CMK (cell line): Measurements from ENCODE around the gene CCNYL1.
"Not testable (repeated sequence)": the region's sequence is repeated elsewhere in the genome, so short reads cannot be mapped to it uniquely, and the experiment has no call there.

ENCODE experiments used
- DNase-seq: peaks from one replicate; pipeline ENCODE4 v3.0.0-alpha.2; 2010; ENCODE audit warnings: low read depth

CCNYL1 gene

GRCh38 chr2:207697411-207697810, 14.0 kb upstream of the CCNYL1 start:
- DNase-seq = no peak

GRCh38 chr2:207698301-207698700, 13.1 kb upstream of the CCNYL1 start:
- no peak for DNase-seq

DNA sequence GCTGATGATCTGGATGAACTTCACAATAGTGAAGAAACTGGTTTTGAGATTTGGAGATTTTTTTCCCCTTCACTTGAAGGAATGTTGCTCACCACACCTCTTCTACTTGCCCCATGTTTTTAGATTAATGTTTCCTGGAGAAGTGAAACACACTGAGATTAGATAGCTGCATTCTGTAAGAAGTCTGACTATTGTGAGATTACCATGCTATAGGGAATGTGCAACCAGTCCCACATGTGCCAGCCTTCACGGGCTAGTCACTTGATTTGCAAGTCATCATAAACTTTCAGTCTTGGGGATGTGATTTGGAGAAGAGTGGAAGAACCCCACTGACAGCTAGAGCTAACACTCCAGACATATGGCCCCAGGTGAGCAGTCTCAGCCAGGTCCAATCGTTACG, 7.4 kb upstream of the CCNYL1 start:
- DNase-seq = no peak

DNA sequence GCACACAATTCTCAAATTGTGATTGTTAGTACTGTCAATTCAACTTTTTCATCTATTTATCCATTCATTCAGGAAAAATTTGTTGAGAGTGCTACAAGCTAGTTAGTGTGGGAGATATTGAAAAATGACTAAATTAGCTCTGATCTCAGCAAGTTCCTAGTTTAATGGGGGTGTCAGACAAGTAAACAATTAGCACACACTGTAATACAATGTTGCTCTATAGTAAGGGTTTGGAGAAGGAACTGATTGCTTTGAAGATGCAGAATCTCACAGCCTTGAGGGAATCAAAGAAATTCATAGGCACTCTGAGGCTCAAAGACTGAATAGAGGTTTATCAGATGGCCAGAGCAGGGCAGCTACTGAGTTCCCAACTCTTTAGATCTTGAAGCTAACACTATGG, 6.8 kb upstream of the CCNYL1 start:
- no peak for DNase-seq

DNA sequence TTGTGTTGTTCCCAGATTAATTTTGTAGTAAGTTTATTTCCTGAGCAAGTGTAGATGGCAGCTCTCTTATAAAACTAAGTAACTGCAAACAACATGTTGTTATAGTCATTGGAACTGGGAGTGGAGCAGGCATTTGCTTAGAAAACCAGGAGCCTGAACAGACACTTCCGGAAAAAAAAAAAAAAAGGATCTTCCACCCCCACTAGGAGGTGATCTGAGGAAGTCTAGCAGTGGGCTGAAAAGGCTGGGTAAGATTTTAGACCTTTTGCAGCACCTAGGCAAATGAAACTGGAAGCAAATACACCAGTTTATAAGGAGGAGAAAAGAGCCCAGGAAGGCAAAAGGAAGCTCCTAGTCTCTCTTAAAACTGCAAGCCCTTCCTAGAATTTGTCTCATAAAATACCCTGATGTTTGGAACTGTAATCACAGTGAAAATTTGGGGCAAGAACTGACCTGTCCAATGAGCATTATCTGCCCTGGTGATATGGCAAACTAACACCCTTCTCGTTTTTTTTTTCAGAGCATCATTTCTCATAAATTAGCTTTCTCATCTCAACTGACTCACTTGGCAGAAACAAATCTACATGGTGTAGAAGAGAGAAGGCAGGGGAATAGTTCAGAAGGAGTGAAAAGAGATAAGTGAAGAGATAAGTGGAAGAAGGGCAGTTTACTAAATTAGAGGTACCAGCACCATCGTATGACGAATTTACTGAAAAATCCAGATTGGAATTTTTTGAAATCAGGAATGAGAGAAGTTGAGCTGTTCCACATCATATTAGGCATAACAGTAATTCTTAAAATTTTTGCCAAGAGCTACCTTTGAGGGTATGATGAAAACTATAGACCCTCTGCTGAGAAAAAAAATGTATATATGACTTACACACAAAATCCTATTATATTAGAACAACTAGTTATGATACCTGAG, 4.2 kb upstream of the CCNYL1 start:
- no peak for DNase-seq

DNA sequence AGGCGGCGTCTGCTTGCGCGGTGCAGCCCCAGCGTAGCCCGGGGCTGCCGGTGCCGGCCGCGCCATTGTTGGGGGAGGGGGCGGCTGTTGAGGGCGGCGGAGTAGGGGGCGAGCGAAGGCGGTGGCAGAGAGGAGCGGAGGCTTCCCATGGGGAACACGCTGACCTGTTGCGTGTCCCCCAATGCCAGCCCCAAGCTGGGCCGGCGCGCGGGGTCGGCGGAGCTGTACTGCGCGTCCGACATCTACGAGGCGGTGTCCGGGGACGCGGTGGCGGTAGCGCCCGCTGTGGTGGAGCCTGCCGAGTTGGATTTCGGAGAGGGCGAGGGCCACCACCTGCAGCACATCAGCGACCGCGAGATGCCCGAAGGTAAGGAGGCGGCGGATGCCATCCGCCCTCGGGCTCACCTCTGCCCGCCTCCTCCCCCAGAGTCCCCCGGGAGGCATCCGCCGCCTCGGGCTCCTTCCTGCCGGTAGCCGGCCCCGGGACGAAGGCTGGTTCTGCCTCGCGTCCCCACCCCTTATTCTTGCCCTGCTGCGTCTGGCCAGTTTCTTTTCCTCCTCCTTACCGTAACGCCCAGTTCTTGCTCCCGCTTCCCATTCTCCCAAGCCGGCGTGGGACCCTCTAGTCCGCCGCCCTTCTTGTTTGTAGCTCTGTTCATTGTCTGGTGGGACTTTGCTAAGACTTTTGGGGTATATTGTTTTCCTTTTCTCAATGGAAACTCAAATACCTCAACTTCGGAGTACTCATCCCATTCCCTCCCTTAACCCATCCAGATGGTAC, 500 bp downstream of the CCNYL1 start:
- DNase-seq = peak; percentile 15

DNA sequence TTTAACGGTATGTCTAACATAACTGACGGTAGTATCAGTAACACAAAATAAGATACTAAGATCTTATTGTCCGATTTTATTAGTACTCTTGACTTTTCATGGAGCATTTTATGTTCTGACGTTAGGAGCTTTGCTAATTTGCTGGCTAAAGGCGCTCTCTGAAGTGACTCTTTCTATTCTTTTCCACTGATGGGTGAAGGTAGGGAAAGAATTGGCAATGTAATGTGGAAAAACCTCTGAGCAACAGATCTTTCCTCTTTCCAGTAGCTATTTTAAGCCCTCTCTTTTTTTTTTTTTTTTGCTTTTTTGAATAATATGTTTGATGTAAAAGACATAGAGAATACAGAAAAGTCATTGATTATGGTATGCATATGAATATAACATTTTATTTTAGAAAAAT, 4.6 kb downstream of the CCNYL1 start:
- no peak for DNase-seq

GRCh38 chr2:207718521-207718920, 7.1 kb downstream of the CCNYL1 start:
- no peak for DNase-seq

DNA sequence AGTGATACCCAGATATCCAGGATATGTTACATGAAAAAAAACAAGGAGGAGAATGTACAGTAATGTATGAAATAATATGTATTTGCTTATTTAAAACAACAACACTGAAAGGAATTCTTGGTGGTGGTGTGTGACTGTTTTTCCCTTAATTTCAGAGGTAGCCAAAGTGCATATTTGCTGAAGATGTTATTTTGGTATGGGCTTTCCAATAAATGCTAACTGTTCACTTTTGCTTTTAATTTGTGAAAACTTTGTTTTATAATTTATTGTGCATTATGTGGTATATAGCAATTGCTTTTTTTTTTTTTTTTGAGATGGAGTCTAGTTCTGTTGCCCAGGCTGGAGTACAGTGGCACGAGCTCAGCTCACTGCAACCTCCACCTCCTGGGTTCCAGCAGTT, 7.6 kb downstream of the CCNYL1 start:
- DNase-seq = no peak

DNA sequence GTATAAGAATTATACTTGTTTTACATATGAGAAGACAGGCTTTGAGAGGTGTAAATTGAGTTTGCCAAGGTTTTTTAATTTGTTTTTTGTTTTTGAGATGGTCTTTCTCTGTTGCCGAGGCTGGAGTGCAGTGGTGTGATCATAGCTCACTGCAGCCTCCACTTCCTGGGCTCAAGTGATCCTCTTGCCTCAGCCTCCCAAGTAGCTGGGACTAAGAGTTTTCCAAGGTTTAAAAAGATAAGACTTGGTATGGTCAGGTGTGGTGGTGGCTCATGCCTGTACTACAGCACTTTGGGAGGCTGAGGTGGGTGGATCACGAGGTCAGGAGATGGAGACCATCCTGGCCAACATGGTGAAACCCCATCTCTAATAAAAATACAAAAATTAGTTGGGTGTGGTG, 8.2 kb downstream of the CCNYL1 start:
- not testable (repeated sequence) for DNase-seq

GRCh38 chr2:207720517-207721187, 9.2 kb downstream of the CCNYL1 start:
- no peak for DNase-seq

GRCh38 chr2:207722773-207723424, 11.5 kb downstream of the CCNYL1 start:
- no peak for DNase-seq

- not testable (repeated sequence) for DNase-seq
Measured at GRCh38 chr2:207723425-207723787, 12.0 kb downstream of the CCNYL1 start.

DNA sequence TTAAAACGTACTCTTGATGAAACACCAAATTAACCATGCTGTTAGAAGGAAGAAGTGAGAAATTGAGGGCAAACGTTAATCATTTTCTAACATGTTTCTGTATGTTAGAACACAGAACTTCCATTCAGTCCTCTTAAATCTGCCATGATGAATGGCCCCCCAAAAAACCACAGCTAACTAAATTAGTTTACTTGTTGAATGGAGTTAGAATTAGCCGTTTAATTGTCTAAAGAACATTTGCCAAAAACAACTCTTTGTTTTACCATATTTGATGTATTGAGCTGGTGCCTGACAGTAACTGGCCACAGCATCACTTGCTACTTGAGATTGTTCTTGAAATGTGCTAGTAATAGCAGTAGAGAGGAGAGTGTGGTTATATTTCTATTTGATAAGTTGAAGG, 12.7 kb downstream of the CCNYL1 start:
- no peak for DNase-seq

- no peak for DNase-seq
Measured at GRCh38 chr2:207725873-207726578, 14.6 kb downstream of the CCNYL1 start.

- no peak for DNase-seq
Measured at GRCh38 chr2:207727261-207727660, 15.8 kb downstream of the CCNYL1 start.

DNA sequence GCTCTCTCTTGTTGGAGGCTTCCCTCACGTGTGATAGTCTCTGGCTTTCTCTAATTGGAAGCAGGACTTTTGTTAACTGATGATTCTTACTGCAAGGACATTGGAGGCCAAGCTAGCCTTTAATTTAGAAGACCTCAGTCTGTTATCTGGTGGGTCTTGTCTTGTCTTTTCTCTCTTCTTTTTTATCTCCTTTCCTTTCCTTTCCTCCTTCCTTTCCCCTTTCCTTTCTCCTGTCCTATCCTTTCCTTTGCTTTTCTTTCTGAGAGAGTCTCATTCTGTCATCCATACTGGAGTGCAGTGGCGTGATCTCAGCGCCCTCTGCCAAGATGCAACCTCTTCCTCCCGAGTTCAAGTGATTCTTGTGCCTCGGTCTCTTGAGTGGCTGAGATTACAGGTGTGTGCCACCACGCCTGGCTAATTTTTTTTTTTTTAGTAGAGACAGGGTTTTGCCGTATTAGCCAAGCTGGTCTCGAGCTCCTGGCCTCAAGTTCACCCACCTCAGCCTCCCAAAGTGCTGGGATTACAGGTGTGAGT, 18.1 kb downstream of the CCNYL1 start:
- no peak for DNase-seq

GRCh38 chr2:207731138-207731537, 19.7 kb downstream of the CCNYL1 start:
- no peak for DNase-seq

- no peak for DNase-seq
Measured at GRCh38 chr2:207733597-207734240, 22.3 kb downstream of the CCNYL1 start.

DNA sequence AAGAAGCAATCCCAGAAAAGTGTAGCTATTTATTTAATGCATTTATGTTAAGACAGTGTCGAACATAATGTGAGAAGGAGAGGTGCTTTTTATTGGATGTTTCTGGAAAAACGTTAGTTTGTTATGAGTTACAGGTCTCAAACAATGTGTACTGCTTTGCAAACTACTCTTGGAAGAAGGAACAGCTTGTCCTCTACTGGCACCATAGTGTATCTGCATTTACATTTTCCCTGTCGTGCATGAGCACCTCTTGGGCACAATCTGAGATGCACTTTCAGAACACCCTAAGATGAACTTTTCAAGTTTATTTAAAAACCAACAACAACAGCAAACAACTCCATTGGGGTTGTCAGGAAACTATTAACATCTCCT, 22.8 kb downstream of the CCNYL1 start:
- DNase-seq = no peak
